HCT116 (cell line): Measurements from ENCODE around the gene GATM. TPM values are rescaled to one million over a fixed set of nuclear protein-coding genes. Genes with fewer than 3 reads are reported as not detected.

Experiments
- ATAC-seq: fragments of 200-7000 bp; cut with Tn5 transposase; 2 replicates; pipeline ENCODE4 v1.9.1; 2020; ENCODE audit warnings: mild to moderate bottlenecking, moderate library complexity
- BruUV-seq: library from RNA; stranded (reverse); fragments of 400-500 nt; replicated peaks from 2 replicates; lab custom pipeline; 2021; lab: Mats Ljungman, UMichigan
- CTCF ChIA-PET: fragments of 300-600 bp; sonication (Branson Sonifier 250); formaldehyde crosslinking; loops from one replicate; lab custom pipeline; 2021; ENCODE audit warnings: antibody characterized with exemption; lab: Charles Lee
- POLR2A ChIA-PET: fragments of 300-600, 350-600 bp; sonication (Branson Sonifier 250); formaldehyde crosslinking; loops from one replicate; lab custom pipeline; 2021; ENCODE audit warnings: antibody characterized with exemption; lab: Charles Lee
- RAD21 ChIA-PET, 2 experiments: fragments of 300-600 bp; sonication (Branson Sonifier 250); formaldehyde crosslinking; loops; one replicate each; lab custom pipeline; 2023; ENCODE audit warnings: low total read pairs in 2 of 2; ENCODE audit not compliant: uncharacterized antibody in 2 of 2, unreplicated experiment in 2 of 2, low non-redundant PET in 1 of 2; lab: Charles Lee
- DNase-seq: peaks from one replicate; pipeline ENCODE4 v3.0.0-alpha.2; 2010; ENCODE audit warnings: low read depth, low spot score
- H2AFZ ChIP-seq: fragments of 200-600 bp; shearing (Covaris generic), sonication (generic); 2 replicates; pipeline ENCODE4 v1.6.1; 2017; ENCODE audit warnings: low read depth, mixed run types, mixed read lengths, antibody characterized with exemption, low read length; ENCODE audit not compliant: poor library complexity, severe bottlenecking
- H3K27ac ChIP-seq: 2 replicates; pipeline ENCODE4 v1.5.1; 2012; ENCODE audit warnings: low read depth, low read length
- H3K27me3 ChIP-seq: fragments of 200-600 bp; sonication (generic); 2 replicates; pipeline ENCODE4 v1.6.1; 2016; ENCODE audit warnings: mixed run types, low read length, mixed read lengths; ENCODE audit not compliant: insufficient read depth
- H3K36me3 ChIP-seq, 2 experiments: fragments of 200-500 bp in 1 of 2; fragments of 200-600 bp in 1 of 2; sonication (Bioruptor generic) in 1 of 2; sonication (generic) in 1 of 2; 2 replicates each; pipeline versions ENCODE4 v1.5.1 to v1.6.1; 2014 to 2016; ENCODE audit warnings: low read length in 2 of 2, inconsistent platforms in 1 of 2, mixed read lengths in 1 of 2, mixed run types in 1 of 2; ENCODE audit not compliant: insufficient read depth in 2 of 2, control insufficient read depth in 1 of 2
- H3K4me1 ChIP-seq, 2 experiments: fragments of 200-600 bp in 1 of 2; sonication (generic) in 1 of 2; 2 replicates each; pipeline versions ENCODE4 v1.5.1 to v1.6.1; 2012 to 2017; ENCODE audit warnings: low read length in 2 of 2, inconsistent platforms in 1 of 2, mild to moderate bottlenecking in 1 of 2, mixed read lengths in 1 of 2, mixed run types in 1 of 2, moderate library complexity in 1 of 2; ENCODE audit not compliant: insufficient read depth in 2 of 2, control insufficient read depth in 1 of 2
- H3K4me2 ChIP-seq: fragments of 200-600 bp; sonication (generic); 2 replicates; pipeline ENCODE4 v1.6.1; 2017; ENCODE audit warnings: mixed run types, low read length, mixed read lengths
- H3K4me3 ChIP-seq, 2 experiments: fragments of 200-600 bp in 1 of 2; sonication (generic) in 1 of 2; replicated peaks in 1 of 2; 2 replicates each; pipeline ENCODE4 v1.5.1; 2011 to 2016; ENCODE audit warnings: low read length in 2 of 2, control low read depth in 1 of 2, low read depth in 1 of 2, mild to moderate bottlenecking in 1 of 2, mixed read lengths in 1 of 2, mixed run types in 1 of 2
- H3K79me2 ChIP-seq: fragments of 200-600 bp; sonication (generic); 2 replicates; pipeline ENCODE4 v1.6.1; 2017; ENCODE audit warnings: mild to moderate bottlenecking, mixed run types, low read length, moderate library complexity, mixed read lengths; ENCODE audit not compliant: insufficient read depth
- H3K9ac ChIP-seq: fragments of 200-600 bp; sonication (generic); 2 replicates; pipeline ENCODE4 v1.6.1; 2016; ENCODE audit warnings: low read length, mixed read lengths
- H3K9me2 ChIP-seq: fragments of 200-600 bp; sonication (generic), shearing (Covaris generic); 2 replicates; pipeline ENCODE4 v1.6.1; 2017; ENCODE audit warnings: mixed run types, mild to moderate bottlenecking, moderate library complexity; ENCODE audit not compliant: insufficient read depth
- H3K9me3 ChIP-seq, 2 experiments: fragments of 200-500 bp in 1 of 2; fragments of 200-600 bp in 1 of 2; sonication (Bioruptor generic) in 1 of 2; sonication (generic) in 1 of 2; 2 replicates each; pipeline ENCODE4 v1.6.1; 2014 to 2017; ENCODE audit warnings: low read length in 2 of 2, mixed read lengths in 2 of 2, inconsistent platforms in 1 of 2, low read depth in 1 of 2, mild to moderate bottlenecking in 1 of 2, mixed run types in 1 of 2, moderate library complexity in 1 of 2; ENCODE audit not compliant: control insufficient read depth in 1 of 2, insufficient read depth in 1 of 2
- H4K20me1 ChIP-seq: fragments of 200-600 bp; sonication (generic), shearing (Covaris generic); 2 replicates; pipeline ENCODE4 v1.6.1; 2017; ENCODE audit warnings: mixed run types, mild to moderate bottlenecking, moderate library complexity; ENCODE audit not compliant: insufficient read depth
- EGR1 ChIP-seq: IDR thresholded peaks from 2 replicates; pipeline ENCODE4 v1.6.1; 2012; ENCODE audit warnings: low read depth
- ELF1 ChIP-seq: IDR thresholded peaks from 2 replicates; pipeline ENCODE4 v1.6.1; 2012; ENCODE audit warnings: low read depth, borderline replicate concordance
- EZH2phosphoT487 ChIP-seq: fragments of 200-600 bp; IDR thresholded peaks from 2 replicates; pipeline ENCODE4 v1.6.1; 2018; ENCODE audit warnings: antibody characterized with exemption, borderline replicate concordance
- FOSL1 ChIP-seq: IDR thresholded peaks from 2 replicates; pipeline ENCODE4 v1.6.1; 2012; ENCODE audit warnings: low read depth
- JUND ChIP-seq: IDR thresholded peaks from 2 replicates; pipeline ENCODE4 v1.6.1; 2012
- POLR2A ChIP-seq: IDR thresholded peaks from 2 replicates; pipeline ENCODE4 v1.7.0; 2011; ENCODE audit warnings: borderline replicate concordance; ENCODE audit not compliant: insufficient read depth, insufficient read length; ENCODE audit errors: extremely low read depth
- SIN3A ChIP-seq: IDR thresholded peaks from 2 replicates; pipeline ENCODE4 v1.6.1; 2012; ENCODE audit warnings: low read depth
- SRF ChIP-seq: IDR thresholded peaks from 2 replicates; pipeline ENCODE4 v1.6.1; 2012; ENCODE audit warnings: low read depth
- TCF7L2 ChIP-seq: IDR thresholded peaks from 2 replicates; pipeline ENCODE4 v1.7.0; 2011; ENCODE audit warnings: borderline replicate concordance, inconsistent platforms; ENCODE audit not compliant: insufficient read depth, insufficient read length; ENCODE audit errors: extremely low read depth
- YY1 ChIP-seq: IDR thresholded peaks from 2 replicates; pipeline ENCODE4 v1.6.1; 2011; ENCODE audit warnings: low read length, low read depth, moderate library complexity, mild to moderate bottlenecking; ENCODE audit not compliant: insufficient replicate concordance; ENCODE audit errors: extremely low read depth
- ZFX ChIP-seq: fragments of 450-650 bp; IDR thresholded peaks from 2 replicates; pipeline ENCODE4 v1.6.1; 2017
- intact Hi-C: fragments of 100-400 bp; cut with micrococcal nuclease; formaldehyde crosslinking; loops from 2 replicates; pipeline ENCODE4 v1.10.0; 2022
- total RNA-seq: library from RNA; stranded (reverse); gene quantifications from one replicate; pipeline ENCODE4 v1.2.1, GENCODE V29; 2021; ENCODE audit not compliant: unreplicated experiment
- TF ChIP-seq, protein P1 (sequence below): IDR thresholded peaks from 2 replicates; pipeline ENCODE4 v1.6.1; 2012; ENCODE audit warnings: low read depth
- TF ChIP-seq, protein P2 (sequence below): IDR thresholded peaks from 2 replicates; pipeline ENCODE4 v1.6.1; 2012
- TF ChIP-seq, protein P3 (sequence below): IDR thresholded peaks from 2 replicates; pipeline ENCODE4 v1.6.1; 2011; ENCODE audit warnings: mild to moderate bottlenecking, low read length, moderate library complexity; ENCODE audit not compliant: insufficient replicate concordance; ENCODE audit errors: extremely low read depth
- TF ChIP-seq, protein P4 (sequence below): IDR thresholded peaks from 2 replicates; pipeline ENCODE4 v1.6.1; 2012

Gene GATM
- total RNA-seq, 1 experiment from 2014 or later: 3.1 TPM

DNA sequence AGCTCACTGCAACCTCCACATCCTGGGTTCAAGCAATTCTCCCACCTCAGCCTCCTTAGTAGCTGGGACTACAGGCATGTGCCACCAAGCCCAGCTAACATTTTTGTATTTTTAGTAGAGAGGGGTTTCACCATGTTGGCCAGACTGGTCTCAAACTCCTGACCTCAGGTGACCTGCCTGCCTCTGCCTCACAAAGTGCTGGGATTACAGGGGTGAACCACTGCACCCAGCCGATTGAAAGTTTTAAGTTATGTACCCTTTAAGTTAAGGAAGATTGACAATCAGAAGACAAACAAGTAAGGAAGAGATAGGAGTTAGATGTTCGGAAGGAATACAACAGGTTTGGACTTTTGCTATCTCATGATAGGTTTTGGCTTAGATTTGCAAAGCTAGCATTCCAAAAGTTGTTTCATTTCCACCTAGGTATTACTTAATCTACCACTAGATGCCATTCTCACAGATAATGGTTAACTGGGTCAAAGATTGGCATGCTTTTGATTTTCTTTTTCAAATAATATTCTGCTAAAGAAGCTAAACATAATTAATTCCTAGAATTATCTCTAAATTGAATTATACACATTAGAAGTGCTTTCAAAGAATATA is 35.0 kb downstream of the GATM start (continued):
- TF ChIP-seq, protein P1, sequence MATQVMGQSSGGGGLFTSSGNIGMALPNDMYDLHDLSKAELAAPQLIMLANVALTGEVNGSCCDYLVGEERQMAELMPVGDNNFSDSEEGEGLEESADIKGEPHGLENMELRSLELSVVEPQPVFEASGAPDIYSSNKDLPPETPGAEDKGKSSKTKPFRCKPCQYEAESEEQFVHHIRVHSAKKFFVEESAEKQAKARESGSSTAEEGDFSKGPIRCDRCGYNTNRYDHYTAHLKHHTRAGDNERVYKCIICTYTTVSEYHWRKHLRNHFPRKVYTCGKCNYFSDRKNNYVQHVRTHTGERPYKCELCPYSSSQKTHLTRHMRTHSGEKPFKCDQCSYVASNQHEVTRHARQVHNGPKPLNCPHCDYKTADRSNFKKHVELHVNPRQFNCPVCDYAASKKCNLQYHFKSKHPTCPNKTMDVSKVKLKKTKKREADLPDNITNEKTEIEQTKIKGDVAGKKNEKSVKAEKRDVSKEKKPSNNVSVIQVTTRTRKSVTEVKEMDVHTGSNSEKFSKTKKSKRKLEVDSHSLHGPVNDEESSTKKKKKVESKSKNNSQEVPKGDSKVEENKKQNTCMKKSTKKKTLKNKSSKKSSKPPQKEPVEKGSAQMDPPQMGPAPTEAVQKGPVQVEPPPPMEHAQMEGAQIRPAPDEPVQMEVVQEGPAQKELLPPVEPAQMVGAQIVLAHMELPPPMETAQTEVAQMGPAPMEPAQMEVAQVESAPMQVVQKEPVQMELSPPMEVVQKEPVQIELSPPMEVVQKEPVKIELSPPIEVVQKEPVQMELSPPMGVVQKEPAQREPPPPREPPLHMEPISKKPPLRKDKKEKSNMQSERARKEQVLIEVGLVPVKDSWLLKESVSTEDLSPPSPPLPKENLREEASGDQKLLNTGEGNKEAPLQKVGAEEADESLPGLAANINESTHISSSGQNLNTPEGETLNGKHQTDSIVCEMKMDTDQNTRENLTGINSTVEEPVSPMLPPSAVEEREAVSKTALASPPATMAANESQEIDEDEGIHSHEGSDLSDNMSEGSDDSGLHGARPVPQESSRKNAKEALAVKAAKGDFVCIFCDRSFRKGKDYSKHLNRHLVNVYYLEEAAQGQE: no peak
- TF ChIP-seq SRF: no peak

DNA sequence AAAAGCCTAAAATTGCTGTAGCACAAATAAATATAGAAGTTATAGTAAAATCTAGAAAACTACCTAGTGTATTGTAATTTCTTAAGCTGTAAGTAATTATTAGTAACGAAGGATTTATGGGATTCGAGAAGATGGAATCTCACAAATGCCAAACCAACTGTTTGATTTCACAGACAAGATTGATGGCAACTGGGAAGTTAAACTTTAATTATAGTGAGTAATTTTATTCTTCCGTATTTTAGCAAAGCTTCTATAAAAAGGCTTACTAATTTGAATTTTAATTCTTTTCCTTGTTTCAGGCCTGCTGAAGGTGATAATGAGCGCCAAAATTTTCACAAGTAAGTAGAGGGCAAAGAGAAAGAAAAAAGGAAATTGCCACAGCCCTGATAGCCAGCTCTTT is 36.6 kb downstream of the GATM start:
- Histone ChIP-seq H3K4me1 (peaks cover 3 to 5% of the 10 kb centered on the region in 2 experiments; a peak in 2 of 4 replicates), H3K4me2 (no peak overlapping the region), H3K27ac (no peak overlapping the region), H4K20me1 (no peaks in the 10 kb centered on the region), H3K79me2 (no peaks in the 10 kb centered on the region), H3K4me3 (no peak overlapping the region), H3K9ac (no peak overlapping the region), H3K9me3 (no peaks in the 10 kb centered on the region), H3K36me3 (no peaks in the 10 kb centered on the region), H3K27me3 (peaks cover 5% of the 10 kb centered on the region; the same call in 1 of the 2 replicates), H2AFZ (no peak overlapping the region), H3K9me2 (no peaks in the 10 kb centered on the region)
- ATAC-seq (no peak), DNase-seq (no peak)
- intact Hi-C loops: no loop called here
- POLR2A ChIA-PET: no interaction called here
- BruUV-seq: no TSS peak
- RAD21 ChIA-PET: no interaction called here
- CTCF ChIA-PET: interaction anchor here (1.0 kb wide), 1 partner anchor 13 kb away, joined by 3 read pairs; no protein-coding TSS in a partner anchor
- TF ChIP-seq TCF7L2 (no peak), EZH2phosphoT487 (no peak), YY1 (no peak), ZFX (no peak), JUND (no peak), ELF1 (no peak), POLR2A (no peak), EGR1 (no peak), SIN3A (no peak), FOSL1 (no peak)
- TF ChIP-seq, protein P2, sequence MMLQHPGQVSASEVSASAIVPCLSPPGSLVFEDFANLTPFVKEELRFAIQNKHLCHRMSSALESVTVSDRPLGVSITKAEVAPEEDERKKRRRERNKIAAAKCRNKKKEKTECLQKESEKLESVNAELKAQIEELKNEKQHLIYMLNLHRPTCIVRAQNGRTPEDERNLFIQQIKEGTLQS: no peak
- TF ChIP-seq, protein P3, sequence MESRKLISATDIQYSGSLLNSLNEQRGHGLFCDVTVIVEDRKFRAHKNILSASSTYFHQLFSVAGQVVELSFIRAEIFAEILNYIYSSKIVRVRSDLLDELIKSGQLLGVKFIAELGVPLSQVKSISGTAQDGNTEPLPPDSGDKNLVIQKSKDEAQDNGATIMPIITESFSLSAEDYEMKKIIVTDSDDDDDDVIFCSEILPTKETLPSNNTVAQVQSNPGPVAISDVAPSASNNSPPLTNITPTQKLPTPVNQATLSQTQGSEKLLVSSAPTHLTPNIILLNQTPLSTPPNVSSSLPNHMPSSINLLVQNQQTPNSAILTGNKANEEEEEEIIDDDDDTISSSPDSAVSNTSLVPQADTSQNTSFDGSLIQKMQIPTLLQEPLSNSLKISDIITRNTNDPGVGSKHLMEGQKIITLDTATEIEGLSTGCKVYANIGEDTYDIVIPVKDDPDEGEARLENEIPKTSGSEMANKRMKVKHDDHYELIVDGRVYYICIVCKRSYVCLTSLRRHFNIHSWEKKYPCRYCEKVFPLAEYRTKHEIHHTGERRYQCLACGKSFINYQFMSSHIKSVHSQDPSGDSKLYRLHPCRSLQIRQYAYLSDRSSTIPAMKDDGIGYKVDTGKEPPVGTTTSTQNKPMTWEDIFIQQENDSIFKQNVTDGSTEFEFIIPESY: no peak
- TF ChIP-seq, protein P1: no peak
- TF ChIP-seq, protein P4, sequence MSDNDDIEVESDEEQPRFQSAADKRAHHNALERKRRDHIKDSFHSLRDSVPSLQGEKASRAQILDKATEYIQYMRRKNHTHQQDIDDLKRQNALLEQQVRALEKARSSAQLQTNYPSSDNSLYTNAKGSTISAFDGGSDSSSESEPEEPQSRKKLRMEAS: no peak
